ENCODE results near the gene NACC1. TPM values are rescaled to one million over a fixed set of nuclear protein-coding genes. Genes with fewer than 3 reads are reported as not detected.

Gene NACC1
- total RNA-seq, 1 donor from 2014 or later: 68.6 TPM

DNA sequence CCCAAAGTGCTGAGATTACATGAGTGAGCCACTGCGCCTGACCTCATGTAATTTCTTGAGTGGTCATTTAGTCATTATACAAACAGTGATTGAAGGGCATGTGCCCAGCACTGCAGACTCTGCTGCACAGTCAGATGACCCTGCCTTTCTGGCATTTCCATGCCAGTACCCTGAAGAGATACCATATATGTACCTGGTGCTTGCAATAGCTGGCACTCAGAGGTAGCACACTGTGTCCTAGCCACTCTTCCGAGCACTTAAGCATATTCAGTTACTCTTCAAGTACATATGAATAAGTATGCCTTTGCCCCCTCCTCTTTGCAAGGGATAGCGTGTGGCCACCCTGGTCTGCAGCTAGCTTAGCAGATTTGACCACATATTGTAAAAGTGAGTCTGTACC, 16.6 kb downstream of the NACC1 start:
- DNase-seq: no peak
- Mint-ChIP-seq H3K4me3 (ENCODE audit: unreplicated experiment) (no peak overlapping the region), H3K4me1 (ENCODE audit: low read depth, unreplicated experiment) (peaks cover 3% of the 10 kb centered on the region), H3K36me3 (ENCODE audit: unreplicated experiment) (no peaks in the 10 kb centered on the region), H3K27ac (ENCODE audit: unreplicated experiment) (no peak overlapping the region), H3K27me3 (ENCODE audit: unreplicated experiment) (no peaks in the 10 kb centered on the region), H3K9me3 (ENCODE audit: unreplicated experiment) (peaks cover 4% of the 10 kb centered on the region)
- TF ChIP-seq, protein P1, sequence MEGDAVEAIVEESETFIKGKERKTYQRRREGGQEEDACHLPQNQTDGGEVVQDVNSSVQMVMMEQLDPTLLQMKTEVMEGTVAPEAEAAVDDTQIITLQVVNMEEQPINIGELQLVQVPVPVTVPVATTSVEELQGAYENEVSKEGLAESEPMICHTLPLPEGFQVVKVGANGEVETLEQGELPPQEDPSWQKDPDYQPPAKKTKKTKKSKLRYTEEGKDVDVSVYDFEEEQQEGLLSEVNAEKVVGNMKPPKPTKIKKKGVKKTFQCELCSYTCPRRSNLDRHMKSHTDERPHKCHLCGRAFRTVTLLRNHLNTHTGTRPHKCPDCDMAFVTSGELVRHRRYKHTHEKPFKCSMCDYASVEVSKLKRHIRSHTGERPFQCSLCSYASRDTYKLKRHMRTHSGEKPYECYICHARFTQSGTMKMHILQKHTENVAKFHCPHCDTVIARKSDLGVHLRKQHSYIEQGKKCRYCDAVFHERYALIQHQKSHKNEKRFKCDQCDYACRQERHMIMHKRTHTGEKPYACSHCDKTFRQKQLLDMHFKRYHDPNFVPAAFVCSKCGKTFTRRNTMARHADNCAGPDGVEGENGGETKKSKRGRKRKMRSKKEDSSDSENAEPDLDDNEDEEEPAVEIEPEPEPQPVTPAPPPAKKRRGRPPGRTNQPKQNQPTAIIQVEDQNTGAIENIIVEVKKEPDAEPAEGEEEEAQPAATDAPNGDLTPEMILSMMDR (IDR thresholded peaks at IDR 0.05; ENCODE audit: partially characterized antibody, unreplicated experiment): no peak

DNA sequence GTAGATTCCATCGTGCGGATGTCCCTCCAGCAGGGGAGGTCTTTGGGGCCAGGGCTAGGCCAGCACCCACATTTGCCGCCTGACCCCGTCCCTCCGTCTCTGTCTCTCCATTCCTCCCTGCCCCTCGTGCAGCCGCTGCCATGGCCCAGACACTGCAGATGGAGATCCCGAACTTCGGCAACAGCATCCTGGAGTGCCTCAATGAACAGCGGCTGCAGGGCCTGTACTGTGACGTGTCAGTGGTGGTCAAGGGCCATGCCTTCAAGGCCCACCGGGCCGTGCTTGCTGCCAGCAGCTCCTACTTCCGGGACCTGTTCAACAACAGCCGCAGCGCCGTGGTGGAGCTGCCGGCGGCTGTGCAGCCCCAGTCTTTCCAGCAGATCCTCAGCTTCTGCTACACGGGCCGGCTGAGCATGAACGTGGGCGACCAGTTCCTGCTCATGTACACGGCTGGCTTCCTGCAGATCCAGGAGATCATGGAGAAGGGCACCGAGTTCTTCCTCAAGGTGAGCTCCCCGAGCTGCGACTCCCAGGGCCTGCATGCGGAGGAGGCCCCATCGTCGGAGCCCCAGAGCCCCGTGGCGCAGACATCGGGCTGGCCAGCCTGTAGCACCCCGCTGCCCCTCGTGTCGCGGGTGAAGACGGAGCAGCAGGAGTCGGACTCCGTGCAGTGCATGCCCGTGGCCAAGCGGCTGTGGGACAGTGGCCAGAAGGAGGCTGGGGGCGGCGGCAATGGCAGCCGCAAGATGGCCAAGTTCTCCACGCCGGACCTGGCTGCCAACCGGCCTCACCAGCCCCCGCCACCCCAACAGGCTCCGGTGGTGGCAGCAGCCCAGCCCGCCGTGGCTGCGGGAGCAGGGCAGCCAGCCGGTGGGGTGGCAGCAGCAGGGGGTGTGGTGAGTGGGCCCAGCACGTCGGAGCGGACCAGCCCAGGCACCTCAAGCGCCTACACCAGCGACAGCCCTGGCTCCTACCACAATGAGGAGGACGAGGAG, 17.3 kb downstream of the NACC1 start:
- TF ChIP-seq, protein P1 (IDR thresholded peaks at IDR 0.05; ENCODE audit: partially characterized antibody, unreplicated experiment): no peak
- peaks cover 4% of the 10 kb centered on the region for H3K9me3 Mint-ChIP-seq (ENCODE audit: unreplicated experiment)
- H3K4me1 Mint-ChIP-seq (ENCODE audit: low read depth, unreplicated experiment): peaks cover 4% of the 10 kb centered on the region
- no peaks in the 10 kb centered on the region for H3K27me3 Mint-ChIP-seq (ENCODE audit: unreplicated experiment)
- no peak overlapping the region for H3K4me3 Mint-ChIP-seq (ENCODE audit: unreplicated experiment)
- H3K36me3 Mint-ChIP-seq (ENCODE audit: unreplicated experiment): no peaks in the 10 kb centered on the region
- no peak for DNase-seq
- no peak overlapping the region for H3K27ac Mint-ChIP-seq (ENCODE audit: unreplicated experiment)

DNA sequence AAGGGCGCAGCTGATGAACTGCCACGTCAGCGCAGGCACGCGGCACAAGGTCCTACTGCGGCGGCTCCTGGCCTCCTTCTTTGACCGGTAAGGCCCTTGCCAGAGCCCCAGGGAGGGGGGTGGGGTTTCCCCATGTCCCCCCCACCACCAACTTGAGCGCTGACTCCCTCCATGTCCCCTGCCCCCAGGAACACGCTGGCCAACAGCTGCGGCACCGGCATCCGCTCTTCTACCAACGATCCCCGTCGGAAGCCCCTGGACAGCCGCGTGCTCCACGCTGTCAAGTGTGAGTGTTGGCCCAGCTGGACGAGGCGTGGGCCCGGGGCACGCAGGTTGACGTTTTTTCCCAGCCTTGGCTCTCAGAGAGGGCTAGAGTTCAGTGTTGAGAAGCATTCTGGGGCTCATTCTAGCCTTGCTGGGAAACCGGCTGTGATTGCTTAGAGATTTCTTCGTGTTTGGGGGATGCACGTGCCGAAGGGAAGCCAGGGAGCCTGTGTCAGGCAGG, 19.3 kb downstream of the NACC1 start:
- Mint-ChIP-seq H3K4me3 (ENCODE audit: unreplicated experiment) (no peak overlapping the region), H3K27me3 (ENCODE audit: unreplicated experiment) (no peaks in the 10 kb centered on the region)

GRCh38 chr19:13138171-13138915, 20.3 kb downstream of the NACC1 start:
- Mint-ChIP-seq H3K36me3 (ENCODE audit: unreplicated experiment) (no peaks in the 10 kb centered on the region), H3K4me1 (ENCODE audit: low read depth, unreplicated experiment) (peaks cover 4% of the 10 kb centered on the region), H3K27me3 (ENCODE audit: unreplicated experiment) (no peaks in the 10 kb centered on the region), H3K9me3 (ENCODE audit: unreplicated experiment) (peaks cover 4% of the 10 kb centered on the region), H3K4me3 (ENCODE audit: unreplicated experiment) (no peak overlapping the region), H3K27ac (ENCODE audit: unreplicated experiment) (no peak overlapping the region)
- TF ChIP-seq, protein P1 (IDR thresholded peaks at IDR 0.05; ENCODE audit: partially characterized antibody, unreplicated experiment): no peak
- DNase-seq: no peak

More for the DNA sequence above, 19.3 kb downstream of the NACC1 start:
- no peak for DNase-seq
- no peaks in the 10 kb centered on the region for H3K36me3 Mint-ChIP-seq (ENCODE audit: unreplicated experiment)
- H3K4me1 Mint-ChIP-seq (ENCODE audit: low read depth, unreplicated experiment): peaks cover 4% of the 10 kb centered on the region
- peaks cover 4% of the 10 kb centered on the region for H3K9me3 Mint-ChIP-seq (ENCODE audit: unreplicated experiment)
- TF ChIP-seq, protein P1 (IDR thresholded peaks at IDR 0.05; ENCODE audit: partially characterized antibody, unreplicated experiment): no peak
- H3K27ac Mint-ChIP-seq (ENCODE audit: unreplicated experiment): no peak overlapping the region

Data from glutamatergic neuron (in vitro differentiated cells).